ENCODE data around the gene PSMD12. TPM values are rescaled to one million over a fixed set of nuclear protein-coding genes. Genes with fewer than 3 reads are reported as not detected.
"Not testable (repeated sequence)": the region's sequence is repeated elsewhere in the genome, so short reads cannot be mapped to it uniquely, and the experiment has no call there.

The PSMD12 gene
- total RNA-seq, 2 donors from 2014 or later: 20.0 to 31.1 TPM

DNA sequence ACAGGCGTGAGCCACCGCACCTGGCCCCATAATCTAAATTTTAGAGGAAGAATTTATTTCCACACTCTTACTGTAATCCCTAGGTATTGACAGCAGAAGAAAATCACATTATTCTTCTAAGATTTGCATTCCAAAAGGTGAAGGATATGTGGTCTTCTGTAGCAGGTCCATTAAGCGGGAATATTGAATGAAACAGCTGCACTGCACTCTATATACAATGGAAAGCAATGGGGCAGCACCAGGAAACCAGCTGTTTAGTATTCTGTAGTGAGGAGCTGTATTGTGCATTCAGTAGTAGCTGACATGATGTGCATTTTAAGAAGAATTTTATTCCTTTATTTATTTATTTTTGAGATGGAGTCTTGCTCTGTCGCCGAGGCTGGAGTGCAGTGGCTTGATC, 49.6 kb downstream of the PSMD12 start:
- Histone ChIP-seq H3K4me3 (no peak overlapping the region), H3K27me3 (no peaks in the 10 kb centered on the region), H3K9me3 (no peaks in the 10 kb centered on the region), H3K4me1 (peaks cover 0 to 2% of the 10 kb centered on the region in 2 donors), H3K36me3 (no peaks in the 10 kb centered on the region), H3K27ac (no peak overlapping the region)
- no peak for DNase-seq (ENCODE audit: low spot score)
- TF ChIP-seq, protein P1, sequence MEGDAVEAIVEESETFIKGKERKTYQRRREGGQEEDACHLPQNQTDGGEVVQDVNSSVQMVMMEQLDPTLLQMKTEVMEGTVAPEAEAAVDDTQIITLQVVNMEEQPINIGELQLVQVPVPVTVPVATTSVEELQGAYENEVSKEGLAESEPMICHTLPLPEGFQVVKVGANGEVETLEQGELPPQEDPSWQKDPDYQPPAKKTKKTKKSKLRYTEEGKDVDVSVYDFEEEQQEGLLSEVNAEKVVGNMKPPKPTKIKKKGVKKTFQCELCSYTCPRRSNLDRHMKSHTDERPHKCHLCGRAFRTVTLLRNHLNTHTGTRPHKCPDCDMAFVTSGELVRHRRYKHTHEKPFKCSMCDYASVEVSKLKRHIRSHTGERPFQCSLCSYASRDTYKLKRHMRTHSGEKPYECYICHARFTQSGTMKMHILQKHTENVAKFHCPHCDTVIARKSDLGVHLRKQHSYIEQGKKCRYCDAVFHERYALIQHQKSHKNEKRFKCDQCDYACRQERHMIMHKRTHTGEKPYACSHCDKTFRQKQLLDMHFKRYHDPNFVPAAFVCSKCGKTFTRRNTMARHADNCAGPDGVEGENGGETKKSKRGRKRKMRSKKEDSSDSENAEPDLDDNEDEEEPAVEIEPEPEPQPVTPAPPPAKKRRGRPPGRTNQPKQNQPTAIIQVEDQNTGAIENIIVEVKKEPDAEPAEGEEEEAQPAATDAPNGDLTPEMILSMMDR (IDR thresholded peaks at IDR 0.05): no peak

GRCh38 chr17:67315865-67316264, 50.5 kb downstream of the PSMD12 start:
- DNase-seq (ENCODE audit: low spot score): no peak
- H3K9me3 ChIP-seq: no peaks in the 10 kb centered on the region
- no peak overlapping the region for H3K27ac ChIP-seq
- H3K4me1 ChIP-seq: peaks cover 0 to 4% of the 10 kb centered on the region in 2 donors
- no peaks in the 10 kb centered on the region for H3K36me3 ChIP-seq
- H3K27me3 ChIP-seq: no peaks in the 10 kb centered on the region
- TF ChIP-seq, protein P1 (IDR thresholded peaks at IDR 0.05): no peak
- H3K4me3 ChIP-seq: no peak overlapping the region

GRCh38 chr17:67312265-67312664, 54.1 kb downstream of the PSMD12 start:
- no peak for DNase-seq (ENCODE audit: low spot score)
- TF ChIP-seq, protein P1 (IDR thresholded peaks at IDR 0.05): no peak

DNA sequence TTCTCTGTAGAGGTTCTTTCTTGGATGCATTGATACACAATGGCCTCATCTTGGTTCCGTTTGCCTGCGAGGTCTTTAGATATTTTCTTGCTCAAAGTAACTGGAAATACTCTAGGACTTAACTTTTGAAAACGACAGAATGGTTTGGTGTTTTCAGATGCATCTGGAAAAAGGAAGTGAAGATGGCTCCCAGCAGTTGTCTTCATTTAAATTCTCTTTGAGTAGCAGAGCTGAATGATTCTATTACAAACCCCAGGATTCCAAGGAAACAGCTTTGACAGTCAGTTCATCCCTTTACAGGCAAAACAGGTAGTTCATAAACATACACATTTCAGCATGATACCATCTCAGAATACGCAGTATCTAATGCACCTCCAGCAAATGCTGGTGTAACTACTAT, 54.8 kb downstream of the PSMD12 start:
- Histone ChIP-seq H3K27ac (no peak overlapping the region), H3K27me3 (no peaks in the 10 kb centered on the region), H3K4me1 (peaks cover 0 to 4% of the 10 kb centered on the region in 2 donors), H3K36me3 (no peaks in the 10 kb centered on the region), H3K9me3 (no peaks in the 10 kb centered on the region), H3K4me3 (no peak overlapping the region)
- no peak for DNase-seq (ENCODE audit: low spot score)
- TF ChIP-seq, protein P1 (IDR thresholded peaks at IDR 0.05): no peak

More at GRCh38 chr17:67312265-67312664, 54.1 kb downstream of the PSMD12 start:
- Histone ChIP-seq H3K27ac (no peak overlapping the region), H3K4me1 (peaks cover 0 to 4% of the 10 kb centered on the region in 2 donors), H3K4me3 (no peak overlapping the region), H3K36me3 (no peaks in the 10 kb centered on the region), H3K27me3 (no peaks in the 10 kb centered on the region), H3K9me3 (no peaks in the 10 kb centered on the region)

DNA sequence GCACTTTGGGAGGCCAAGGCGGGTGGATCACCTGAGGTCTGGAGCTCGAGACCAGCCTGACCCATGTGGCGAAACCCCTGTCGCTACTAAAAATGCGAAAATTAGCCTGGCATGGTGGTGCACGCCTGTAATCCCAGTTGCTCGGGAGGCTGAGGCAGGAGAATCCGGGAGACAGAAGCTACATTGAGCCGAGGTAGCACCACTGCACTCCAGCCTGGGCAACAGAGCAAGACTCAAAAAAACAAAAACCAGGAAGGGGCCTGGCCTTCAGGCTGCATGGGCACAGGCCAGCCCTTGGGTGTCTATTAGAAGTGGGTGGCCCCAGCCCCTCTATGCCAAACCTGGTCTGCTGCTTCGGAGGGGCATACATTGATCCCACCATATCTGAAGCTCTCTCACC, 56.0 kb downstream of the PSMD12 start:
- peaks cover 0 to 4% of the 10 kb centered on the region in 2 donors for H3K4me1 ChIP-seq
- H3K27ac ChIP-seq: no peak overlapping the region
- H3K9me3 ChIP-seq: no peaks in the 10 kb centered on the region
- H3K36me3 ChIP-seq: no peaks in the 10 kb centered on the region
- TF ChIP-seq, protein P1 (IDR thresholded peaks at IDR 0.05): no peak
- no peak overlapping the region for H3K4me3 ChIP-seq
- no peaks in the 10 kb centered on the region for H3K27me3 ChIP-seq
- no peak for DNase-seq (ENCODE audit: low spot score)

DNA sequence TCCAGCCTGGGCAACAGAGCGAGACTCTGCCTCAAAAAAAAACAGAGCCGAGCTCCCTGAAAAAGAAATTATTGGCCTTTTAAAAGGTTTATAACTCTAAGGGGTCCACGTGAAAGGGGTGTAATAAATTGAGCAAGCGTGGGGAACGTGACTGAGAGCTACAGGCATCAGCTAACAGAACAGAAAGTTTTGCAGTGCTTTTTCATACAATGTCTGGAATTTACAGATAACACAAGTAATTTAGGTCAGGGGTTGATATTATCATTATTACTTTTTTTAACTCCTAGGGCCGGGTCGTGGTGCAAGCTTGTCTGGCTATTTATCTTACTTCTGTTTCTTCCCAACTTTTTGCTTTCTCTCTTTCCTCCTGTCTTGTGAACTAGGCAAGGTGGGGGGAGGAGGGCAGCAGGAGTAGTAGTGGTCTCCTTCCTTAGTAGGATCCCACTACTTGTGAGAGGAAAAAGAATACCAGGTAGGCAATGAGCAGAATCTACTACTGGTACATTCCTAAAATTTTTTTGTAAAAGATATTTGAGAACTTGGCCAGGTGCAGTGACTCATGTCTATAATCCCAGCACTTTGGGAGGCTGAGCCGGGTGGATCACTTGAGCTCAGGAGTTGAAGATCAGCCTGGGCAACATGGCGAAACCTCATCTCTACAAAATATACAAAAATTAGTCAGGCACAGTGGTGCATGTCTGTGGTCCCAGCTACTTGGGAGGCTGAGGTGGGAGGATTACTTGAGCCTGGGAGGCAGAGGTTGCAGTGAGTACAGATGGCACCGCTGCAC, 60.7 kb downstream of the PSMD12 start:
- not testable (repeated sequence) for H3K27ac ChIP-seq, H3K36me3 ChIP-seq

More for the DNA sequence above, 60.7 kb downstream of the PSMD12 start:
- H3K4me1 ChIP-seq; H3K4me3 ChIP-seq; DNase-seq (ENCODE audit: low spot score); H3K27me3 ChIP-seq; H3K9me3 ChIP-seq: not testable (repeated sequence)
